GM18502 (cell line): ENCODE data around the gene KCNMA1.
"Not testable (repeated sequence)": the region's sequence is repeated elsewhere in the genome, so short reads cannot be mapped to it uniquely, and the experiment has no call there.

Experiments used
- ATAC-seq: cut with Tn5 transposase; IDR thresholded peaks from one replicate; pipeline ENCODE4 v1.9.1; 2021; ENCODE audit warnings: mild to moderate bottlenecking; ENCODE audit not compliant: unreplicated experiment, poor library complexity

The KCNMA1 gene

GRCh38 chr10:77664696-77665095 lies 27.1 kb upstream of the KCNMA1 start:
- no peak for ATAC-seq

- no peak for ATAC-seq
These were observed 26.4 kb upstream of the KCNMA1 start for GRCh38 chr10:77664008-77664407.

- no peak for ATAC-seq
These were observed 24.1 kb upstream of the KCNMA1 start for GRCh38 chr10:77661674-77662073.

- ATAC-seq, result no peak
These were observed 23.5 kb upstream of the KCNMA1 start for GRCh38 chr10:77661100-77661499.

- not testable (repeated sequence) for ATAC-seq
These were observed 21.6 kb upstream of the KCNMA1 start for GRCh38 chr10:77659046-77659670.

GRCh38 chr10:77653210-77653609 lies 15.6 kb upstream of the KCNMA1 start:
- no peak for ATAC-seq

GRCh38 chr10:77649333-77650331 lies 12.0 kb upstream of the KCNMA1 start:
- no peak for ATAC-seq

- ATAC-seq, result no peak
These were observed 10.9 kb upstream of the KCNMA1 start for GRCh38 chr10:77648472-77648871.

GRCh38 chr10:77647543-77648293 lies 10.1 kb upstream of the KCNMA1 start:
- ATAC-seq, result no peak

- no peak for ATAC-seq
These were observed 7.1 kb upstream of the KCNMA1 start for GRCh38 chr10:77644557-77645243.

GRCh38 chr10:77643795-77644468 lies 6.3 kb upstream of the KCNMA1 start:
- ATAC-seq, result peak; percentile 49

GRCh38 chr10:77641788-77642397 lies 4.3 kb upstream of the KCNMA1 start:
- ATAC-seq, result no peak

- ATAC-seq, result no peak
These were observed 3.7 kb upstream of the KCNMA1 start for GRCh38 chr10:77641344-77641743.

- no peak for ATAC-seq
These were observed 2.6 kb upstream of the KCNMA1 start for GRCh38 chr10:77640167-77640566.

GRCh38 chr10:77639756-77640155 lies 2.1 kb upstream of the KCNMA1 start:
- ATAC-seq, result no peak

- peak; percentile 28 for ATAC-seq
These were observed 903 bp upstream of the KCNMA1 start for GRCh38 chr10:77638321-77639101.

GRCh38 chr10:77636967-77637531 lies 559 bp downstream of the KCNMA1 start:
- no peak for ATAC-seq

- ATAC-seq, result no peak
These were observed 1.2 kb downstream of the KCNMA1 start for GRCh38 chr10:77636282-77636966.
